SHP77 treated with DMSO at 0.1 percent for 48 hours (cell line): Measurements from ENCODE around the gene CMAS.
"Not testable (repeated sequence)": the region's sequence is repeated elsewhere in the genome, so short reads cannot be mapped to it uniquely, and the experiment has no call there.

Experiments
- DNase-seq: peaks from one replicate; lab custom pipeline; 2025; lab: John Stamatoyannopoulos, UW

CMAS gene

DNA sequence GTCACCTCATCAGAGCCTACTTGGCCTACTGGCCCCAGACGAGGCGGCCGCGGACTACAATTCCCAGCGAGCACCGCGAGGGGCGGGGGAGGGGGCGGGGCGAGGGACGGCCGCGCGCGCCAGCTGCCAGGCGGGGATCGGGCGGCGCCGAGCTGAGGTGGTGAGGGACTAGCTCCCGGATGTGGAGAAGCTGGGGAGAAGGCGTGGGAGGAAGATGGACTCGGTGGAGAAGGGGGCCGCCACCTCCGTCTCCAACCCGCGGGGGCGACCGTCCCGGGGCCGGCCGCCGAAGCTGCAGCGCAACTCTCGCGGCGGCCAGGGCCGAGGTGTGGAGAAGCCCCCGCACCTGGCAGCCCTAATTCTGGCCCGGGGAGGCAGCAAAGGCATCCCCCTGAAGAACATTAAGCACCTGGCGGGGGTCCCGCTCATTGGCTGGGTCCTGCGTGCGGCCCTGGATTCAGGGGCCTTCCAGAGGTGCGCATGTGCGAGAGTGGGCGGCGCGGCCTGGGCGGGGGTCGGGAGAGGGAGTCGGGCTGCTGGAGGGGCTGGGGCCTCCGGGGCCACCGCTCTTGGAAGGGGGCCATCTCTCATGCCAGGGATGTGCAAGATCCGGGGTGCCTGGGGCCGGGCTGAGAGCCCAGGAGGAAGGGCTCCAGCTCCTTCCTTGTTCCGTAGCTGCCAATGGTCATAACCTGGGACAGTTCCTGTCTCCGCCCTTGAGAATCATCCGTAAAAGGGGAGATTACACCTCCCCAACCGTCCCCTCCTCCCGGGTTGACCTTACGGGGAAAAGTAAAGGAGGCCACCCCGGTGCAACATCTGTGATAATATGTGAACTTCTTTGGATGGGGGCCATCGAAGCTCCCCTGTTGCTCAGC is at the start of gene CMAS:
CMAS (plus strand) TSS at position 129 of the 878 bp plus-strand sequence; CDS start at position 215, 86 bp downstream.
- no peak for DNase-seq

DNA sequence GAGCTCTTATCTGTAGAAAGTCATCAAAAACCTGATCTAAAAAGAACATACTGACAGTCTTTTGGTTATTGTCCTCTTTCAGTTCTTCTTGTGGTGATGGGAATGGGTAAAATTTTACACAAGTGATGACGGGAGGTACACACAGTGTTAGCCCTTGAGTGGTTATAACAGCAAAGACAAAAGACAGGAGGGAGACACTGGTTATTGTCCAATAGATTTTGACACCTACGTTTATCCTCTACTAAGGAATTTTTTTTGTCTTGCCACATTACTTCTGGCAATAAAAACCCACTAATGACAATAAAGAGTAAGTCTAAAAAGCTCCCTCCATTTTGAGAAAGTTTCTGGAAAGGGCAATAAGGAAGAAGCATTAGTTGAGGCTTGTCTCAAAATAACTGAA is 47.7 kb upstream of the CMAS start:
- DNase-seq: no peak

- DNase-seq: no peak
Measured at GRCh38 chr12:21998782-21999181, 47.2 kb upstream of the CMAS start.

DNA sequence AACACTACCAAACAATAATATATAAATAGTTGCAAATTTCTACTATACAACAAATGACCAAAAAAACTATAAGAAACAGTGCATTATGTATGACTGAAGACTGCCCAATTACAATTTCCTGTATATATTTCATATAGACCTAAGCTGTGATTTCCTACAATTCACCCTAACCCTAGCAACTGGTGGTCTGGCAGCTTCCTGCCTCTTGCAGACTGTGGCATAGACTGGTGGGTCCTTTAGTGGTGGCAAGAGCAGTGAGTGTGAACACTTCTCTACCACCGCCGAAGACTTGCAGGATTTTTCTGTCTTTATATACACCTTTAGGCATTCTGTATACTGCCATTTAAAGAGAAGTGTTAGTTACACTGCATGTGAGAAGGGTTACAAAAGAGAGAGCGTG is 43.6 kb upstream of the CMAS start:
- no peak for DNase-seq

- not testable (repeated sequence) for DNase-seq
Measured at GRCh38 chr12:22007794-22008193, 38.2 kb upstream of the CMAS start.

- no peak for DNase-seq
Measured at GRCh38 chr12:22008196-22008595, 37.8 kb upstream of the CMAS start.

- DNase-seq: no peak
Measured at GRCh38 chr12:22014041-22014782, 31.8 kb upstream of the CMAS start.

DNA sequence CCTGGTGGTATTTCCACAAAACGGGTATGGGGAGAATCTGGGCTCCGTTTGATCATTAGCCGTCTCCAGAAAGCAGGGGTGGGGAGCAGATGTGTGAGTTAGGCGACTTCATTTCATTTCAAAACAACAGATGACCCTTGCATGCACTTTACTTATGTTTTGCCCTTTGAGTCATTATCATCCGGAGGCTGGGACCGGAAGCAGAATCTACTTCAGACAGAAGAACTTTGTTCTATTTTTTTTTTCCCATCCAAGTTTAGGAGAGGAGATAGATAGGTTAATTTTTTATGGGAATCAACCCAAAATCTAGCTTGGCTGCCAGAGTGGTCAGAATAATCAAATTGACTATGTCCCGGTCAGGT is 31.3 kb upstream of the CMAS start:
- no peak for DNase-seq

DNA sequence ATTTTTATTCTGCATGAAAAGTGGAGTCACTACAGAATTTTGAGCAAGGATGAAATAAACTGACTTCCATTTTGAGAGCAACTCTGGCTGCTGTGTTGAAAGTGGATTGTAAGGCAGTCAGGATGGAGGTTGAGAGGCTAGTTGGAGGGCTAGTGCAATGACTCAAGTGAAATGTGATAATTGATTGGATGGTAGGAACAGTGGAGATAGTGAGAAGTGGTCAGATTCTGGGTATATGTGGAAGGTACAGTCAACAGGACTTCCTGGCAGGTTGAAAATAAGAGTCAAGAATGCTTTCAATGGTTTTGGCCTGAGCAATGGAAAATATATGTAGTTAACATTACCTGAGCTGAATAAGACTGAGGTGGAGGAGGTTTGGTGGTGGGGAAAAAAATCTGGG is 29.0 kb upstream of the CMAS start:
- DNase-seq: no peak

GRCh38 chr12:22018860-22019259 is 27.2 kb upstream of the CMAS start:
- no peak for DNase-seq

DNA sequence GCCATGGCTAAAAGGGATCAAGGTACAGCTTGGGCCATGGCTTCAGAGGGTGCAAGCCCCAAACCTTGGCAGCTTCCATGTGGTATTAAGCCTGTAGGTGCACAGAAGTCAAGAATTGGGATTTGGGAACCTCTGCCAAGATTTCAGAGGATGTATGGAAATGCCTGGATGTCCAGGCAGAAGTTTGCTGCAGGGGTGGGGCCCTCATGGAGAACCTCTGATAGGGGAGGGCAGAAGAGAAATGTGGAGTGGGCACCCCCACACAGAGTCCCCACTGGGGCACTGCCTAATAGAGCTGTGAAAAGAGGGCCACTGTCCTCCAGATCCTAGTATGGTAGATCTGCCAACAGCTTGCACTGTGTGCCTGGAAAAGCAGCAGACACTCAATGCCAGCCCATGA is 22.5 kb upstream of the CMAS start:
- not testable (repeated sequence) for DNase-seq

- no peak for DNase-seq
Measured at GRCh38 chr12:22029491-22029890, 16.5 kb upstream of the CMAS start.

GRCh38 chr12:22029991-22030390 is 16.0 kb upstream of the CMAS start:
- DNase-seq: no peak

DNA sequence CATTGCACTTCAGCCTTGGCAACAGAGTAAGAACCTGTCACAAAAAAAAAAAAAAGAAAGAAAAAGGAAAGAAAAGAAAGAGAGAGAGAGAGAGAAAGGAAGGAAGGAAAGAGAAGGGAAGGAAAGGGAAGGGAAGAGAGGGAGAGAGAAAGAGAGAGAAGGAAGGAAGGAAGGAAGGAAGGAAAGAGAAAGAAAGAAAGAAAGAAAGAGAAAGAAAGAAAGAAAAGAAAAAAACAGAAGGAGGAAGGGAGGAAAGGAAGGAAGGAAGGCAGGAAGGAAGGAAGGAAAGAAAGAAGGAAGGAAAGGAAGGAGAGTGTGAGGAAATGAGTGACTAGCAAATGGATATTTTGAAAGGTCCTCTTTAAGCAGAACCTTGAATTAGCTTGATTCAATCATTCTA is 13.3 kb upstream of the CMAS start:
- no peak for DNase-seq

GRCh38 chr12:22034709-22035506 is 11.1 kb upstream of the CMAS start:
- DNase-seq: no peak

DNA sequence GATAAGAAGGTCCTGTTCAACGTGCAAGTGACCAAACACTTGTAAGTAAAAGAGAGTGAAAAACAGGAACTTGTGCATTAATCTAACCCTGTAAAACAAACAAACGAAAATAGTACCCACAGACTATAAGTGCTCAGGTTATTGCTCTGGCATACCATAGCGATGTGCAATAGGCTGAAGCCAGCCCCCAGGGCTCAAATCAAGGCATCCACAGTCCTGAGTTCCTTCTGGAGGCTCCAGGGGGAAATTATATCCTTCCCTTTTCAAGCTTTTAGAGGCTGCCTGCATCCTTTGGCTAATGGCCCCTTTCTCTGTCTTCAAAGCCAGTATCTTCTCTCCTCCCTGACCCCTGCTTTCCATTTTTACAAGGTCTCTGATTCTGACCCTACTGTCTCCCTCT is 8.1 kb upstream of the CMAS start:
- no peak for DNase-seq

- no peak for DNase-seq
Measured at GRCh38 chr12:22038734-22039133, 7.3 kb upstream of the CMAS start.

DNA sequence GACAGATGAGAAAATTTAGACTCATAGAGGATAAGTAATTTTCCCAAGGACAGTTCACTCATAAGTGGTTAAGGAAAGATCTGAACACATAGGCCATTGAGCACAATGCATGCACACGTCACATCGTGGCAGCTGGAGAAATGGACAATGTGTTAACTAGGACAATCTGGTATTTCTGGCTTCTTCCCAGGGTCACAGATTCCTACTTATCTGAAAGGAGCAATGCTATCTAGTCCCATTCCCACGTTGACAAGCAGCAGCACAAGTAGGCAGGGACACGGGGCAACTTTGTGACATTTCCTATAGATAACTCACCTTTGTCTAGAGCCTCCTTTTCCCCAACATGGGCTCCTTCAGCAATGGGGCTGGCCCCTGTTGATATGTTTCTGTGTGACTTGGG is 6.7 kb upstream of the CMAS start:
- DNase-seq: no peak

- DNase-seq: no peak
Measured at GRCh38 chr12:22042976-22043669, 2.9 kb upstream of the CMAS start.

GRCh38 chr12:22043943-22044342 is 2.1 kb upstream of the CMAS start:
- DNase-seq: no peak

GRCh38 chr12:22044391-22044790 is 1.6 kb upstream of the CMAS start:
- no peak for DNase-seq

GRCh38 chr12:22046968-22047390 is 961 bp downstream of the CMAS start:
- no peak for DNase-seq
